MM.1S (cell line): ENCODE measurements around the gene PLTP.

ENCODE experiments used
- DNase-seq: peaks from one replicate; pipeline ENCODE4 v3.0.0-alpha.2; 2015
- H2AFZ ChIP-seq: fragments of 300-600 bp; sonication (generic); 2 replicates; pipeline ENCODE4 v1.6.0; 2016; ENCODE audit warnings: antibody characterized with exemption, low read length
- H3F3A ChIP-seq: fragments of 300-600 bp; sonication (generic); 2 replicates; pipeline ENCODE4 v1.6.1; 2016; ENCODE audit warnings: mild to moderate bottlenecking, antibody characterized with exemption, low read length, moderate library complexity, mixed read lengths; ENCODE audit not compliant: insufficient read depth
- H3K27ac ChIP-seq: fragments of 300-600 bp; sonication (generic); 2 replicates; pipeline ENCODE4 v1.5.1; 2016; ENCODE audit warnings: mild to moderate bottlenecking, low read length
- H3K27me3 ChIP-seq: fragments of 300-600 bp; sonication (generic); replicated peaks from 2 replicates; pipeline ENCODE4 v1.6.0; 2016; ENCODE audit warnings: low read length; ENCODE audit not compliant: insufficient read depth
- H3K36me3 ChIP-seq: fragments of 300-600 bp; sonication (generic); replicated peaks from 2 replicates; pipeline ENCODE4 v1.6.1; 2016; ENCODE audit warnings: mild to moderate bottlenecking, low read length, mixed read lengths; ENCODE audit not compliant: insufficient read depth
- H3K4me1 ChIP-seq: fragments of 300-600 bp; sonication (generic); 2 replicates; pipeline ENCODE4 v1.6.1; 2016; ENCODE audit warnings: low read length, mixed read lengths
- H3K4me2 ChIP-seq: fragments of 300-600 bp; sonication (generic); 2 replicates; pipeline ENCODE4 v1.6.0; 2016; ENCODE audit warnings: low read depth, low read length
- H3K4me3 ChIP-seq: fragments of 300-600 bp; sonication (generic); 2 replicates; pipeline ENCODE4 v1.5.1; 2016; ENCODE audit warnings: low read length, mixed read lengths
- H3K79me2 ChIP-seq: fragments of 300-600 bp; sonication (generic); 2 replicates; pipeline ENCODE4 v1.6.1; 2016; ENCODE audit warnings: mixed run types, low read length, mixed read lengths
- H3K9ac ChIP-seq: fragments of 300-600 bp; sonication (generic); 2 replicates; pipeline ENCODE4 v1.6.1; 2016; ENCODE audit warnings: low read length, mixed read lengths
- H3K9me2 ChIP-seq: fragments of 300-600 bp; sonication (generic); replicated peaks from 2 replicates; pipeline ENCODE4 v1.6.1; 2016; ENCODE audit warnings: mild to moderate bottlenecking, low read length, mixed read lengths; ENCODE audit not compliant: insufficient read depth
- H3K9me3 ChIP-seq: fragments of 300-600 bp; sonication (generic); replicated peaks from 2 replicates; pipeline ENCODE4 v1.6.1; 2016; ENCODE audit warnings: mild to moderate bottlenecking, low read length, mixed read lengths; ENCODE audit not compliant: insufficient read depth
- H4K20me1 ChIP-seq: fragments of 300-600 bp; sonication (generic); 2 replicates; pipeline ENCODE4 v1.6.1; 2016; ENCODE audit warnings: mild to moderate bottlenecking, low read length, moderate library complexity, mixed read lengths; ENCODE audit not compliant: insufficient read depth
- CTCF ChIP-seq: fragments of 300-600 bp; sonication (generic); IDR thresholded peaks from 2 replicates; pipeline ENCODE4 v1.5.1; 2016; ENCODE audit warnings: antibody characterized with exemption, low read length, mixed read lengths
- EZH2 ChIP-seq: fragments of 300-600 bp; sonication (generic); optimal IDR thresholded peaks from 2 replicates; pipeline ENCODE3; 2017; ENCODE audit warnings: low read depth, mild to moderate bottlenecking, antibody characterized with exemption, low read length, mixed read lengths
- EZH2phosphoT487 ChIP-seq: fragments of 300-600 bp; sonication (generic); IDR thresholded peaks from 2 replicates; pipeline ENCODE4 v1.6.1; 2018; ENCODE audit warnings: antibody characterized with exemption, low read length

Gene PLTP

GRCh38 chr20:45917790-45918141, 5.8 kb upstream of the PLTP start:
- H3K27me3 ChIP-seq: no peaks in the 10 kb centered on the region
- H3K9me3 ChIP-seq: no peaks in the 10 kb centered on the region
- H3K27ac ChIP-seq: no peak overlapping the region
- no peaks in the 10 kb centered on the region for H3K9me2 ChIP-seq
- no peaks in the 10 kb centered on the region for H3K79me2 ChIP-seq
- H3F3A ChIP-seq: no peaks in the 10 kb centered on the region
- DNase-seq: no peak
- H3K36me3 ChIP-seq: no peaks in the 10 kb centered on the region
- H3K4me2 ChIP-seq: no peak overlapping the region
- H2AFZ ChIP-seq: no peak overlapping the region
- no peaks in the 10 kb centered on the region for H4K20me1 ChIP-seq
- no peak overlapping the region for H3K4me3 ChIP-seq
- no peak overlapping the region for H3K9ac ChIP-seq
- TF ChIP-seq EZH2: no peak
- no peak for TF ChIP-seq CTCF
- no peak for TF ChIP-seq EZH2phosphoT487
- no peaks in the 10 kb centered on the region for H3K4me1 ChIP-seq

- Histone ChIP-seq H3F3A (no peaks in the 10 kb centered on the region), H2AFZ (no peak overlapping the region), H3K9me3 (no peaks in the 10 kb centered on the region), H3K4me2 (no peak overlapping the region), H3K27me3 (peaks cover 14% of the 10 kb centered on the region; the same call in 1 of the 2 replicates), H3K79me2 (no peaks in the 10 kb centered on the region), H3K9ac (no peak overlapping the region), H3K4me1 (peaks cover 3% of the 10 kb centered on the region; the same call in 1 of the 2 replicates), H3K27ac (no peak overlapping the region), H3K9me2 (no peaks in the 10 kb centered on the region), H3K4me3 (no peak overlapping the region), H4K20me1 (no peaks in the 10 kb centered on the region), H3K36me3 (no peaks in the 10 kb centered on the region)
- TF ChIP-seq CTCF (no peak), EZH2phosphoT487 (no peak), EZH2 (no peak)
- DNase-seq: no peak
Measured at GRCh38 chr20:45913116-45913515, 1.2 kb upstream of the PLTP start.

GRCh38 chr20:45912344-45912682, 358 bp upstream of the PLTP start:
- no peaks in the 10 kb centered on the region for H3K9me3 ChIP-seq
- H3F3A ChIP-seq: no peaks in the 10 kb centered on the region
- peaks cover 14% of the 10 kb centered on the region; the same call in 1 of the 2 replicates for H3K27me3 ChIP-seq
- TF ChIP-seq EZH2phosphoT487: no peak
- no peak for TF ChIP-seq CTCF
- no peak for TF ChIP-seq EZH2
- no peak overlapping the region; the same call in 1 of the 2 replicates for H3K4me2 ChIP-seq
- no peak for DNase-seq
- H3K79me2 ChIP-seq: no peaks in the 10 kb centered on the region
- H2AFZ ChIP-seq: no peak overlapping the region
- peaks cover 3% of the 10 kb centered on the region; the same call in 1 of the 2 replicates for H3K4me1 ChIP-seq
- no peaks in the 10 kb centered on the region for H3K9me2 ChIP-seq
- no peak overlapping the region for H3K4me3 ChIP-seq
- no peaks in the 10 kb centered on the region for H4K20me1 ChIP-seq
- no peak overlapping the region for H3K9ac ChIP-seq
- no peak overlapping the region for H3K27ac ChIP-seq
- no peaks in the 10 kb centered on the region for H3K36me3 ChIP-seq
